SW 1271 (cell line): Measurements from ENCODE around the gene RYR1.
"Not testable (repeated sequence)": the region's sequence is repeated elsewhere in the genome, so short reads cannot be mapped to it uniquely, and the experiment has no call there.

Source experiments
- DNase-seq, 2 experiments: peaks; one replicate each; lab custom pipeline; 2025; lab: John Stamatoyannopoulos, UW

RYR1 gene

GRCh38 chr19:38561658-38562057, 128.2 kb downstream of the RYR1 start:
- no peak for DNase-seq

GRCh38 chr19:38562096-38562495, 128.6 kb downstream of the RYR1 start:
- DNase-seq: no peak

GRCh38 chr19:38563475-38563874, 130.0 kb downstream of the RYR1 start:
- DNase-seq: no peak

GRCh38 chr19:38564981-38565690, 131.6 kb downstream of the RYR1 start:
- no peak for DNase-seq

GRCh38 chr19:38565691-38566105, 132.2 kb downstream of the RYR1 start:
- no peak for DNase-seq

GRCh38 chr19:38569368-38569983, 136.0 kb downstream of the RYR1 start:
- no peak for DNase-seq

GRCh38 chr19:38571682-38572081, 138.2 kb downstream of the RYR1 start:
- DNase-seq: no peak

GRCh38 chr19:38577826-38578225, 144.3 kb downstream of the RYR1 start:
- DNase-seq: no peak

- not testable (repeated sequence) for DNase-seq
These were observed 145.8 kb downstream of the RYR1 start for GRCh38 chr19:38579304-38579703.

- no peak for DNase-seq
These were observed 146.6 kb downstream of the RYR1 start for GRCh38 chr19:38580080-38580479.

GRCh38 chr19:38583219-38583984, 149.9 kb downstream of the RYR1 start:
- DNase-seq: no peak

GRCh38 chr19:38583985-38584305, 150.5 kb downstream of the RYR1 start:
- DNase-seq: no peak

- DNase-seq: no peak
These were observed 154.1 kb downstream of the RYR1 start for GRCh38 chr19:38587562-38587961.

GRCh38 chr19:38588041-38588440, 154.6 kb downstream of the RYR1 start:
- DNase-seq: no peak

GRCh38 chr19:38592940-38593339, 159.4 kb downstream of the RYR1 start:
- no peak for DNase-seq

GRCh38 chr19:38596057-38596981, 162.8 kb downstream of the RYR1 start:
- DNase-seq: no peak

- no peak for DNase-seq
These were observed 163.6 kb downstream of the RYR1 start for GRCh38 chr19:38597075-38597474.

GRCh38 chr19:38599722-38600121, 166.2 kb downstream of the RYR1 start:
- DNase-seq: no peak

- DNase-seq: not testable (repeated sequence)
These were observed 169.4 kb downstream of the RYR1 start for GRCh38 chr19:38602856-38603255.

- no peak for DNase-seq
These were observed 172.6 kb downstream of the RYR1 start for GRCh38 chr19:38606131-38606530.

GRCh38 chr19:38614289-38614688, 180.8 kb downstream of the RYR1 start:
- no peak for DNase-seq

GRCh38 chr19:38615007-38615581, 181.6 kb downstream of the RYR1 start:
- no peak for DNase-seq
